COLO668 (cell line): Measurements from ENCODE around the gene PDIA3.
"Not testable (repeated sequence)": the region's sequence is repeated elsewhere in the genome, so short reads cannot be mapped to it uniquely, and the experiment has no call there.

Experiments
- DNase-seq: peaks from one replicate; lab custom pipeline; 2025; ENCODE audit not compliant: unreplicated experiment; lab: John Stamatoyannopoulos, UW

Gene PDIA3

DNA sequence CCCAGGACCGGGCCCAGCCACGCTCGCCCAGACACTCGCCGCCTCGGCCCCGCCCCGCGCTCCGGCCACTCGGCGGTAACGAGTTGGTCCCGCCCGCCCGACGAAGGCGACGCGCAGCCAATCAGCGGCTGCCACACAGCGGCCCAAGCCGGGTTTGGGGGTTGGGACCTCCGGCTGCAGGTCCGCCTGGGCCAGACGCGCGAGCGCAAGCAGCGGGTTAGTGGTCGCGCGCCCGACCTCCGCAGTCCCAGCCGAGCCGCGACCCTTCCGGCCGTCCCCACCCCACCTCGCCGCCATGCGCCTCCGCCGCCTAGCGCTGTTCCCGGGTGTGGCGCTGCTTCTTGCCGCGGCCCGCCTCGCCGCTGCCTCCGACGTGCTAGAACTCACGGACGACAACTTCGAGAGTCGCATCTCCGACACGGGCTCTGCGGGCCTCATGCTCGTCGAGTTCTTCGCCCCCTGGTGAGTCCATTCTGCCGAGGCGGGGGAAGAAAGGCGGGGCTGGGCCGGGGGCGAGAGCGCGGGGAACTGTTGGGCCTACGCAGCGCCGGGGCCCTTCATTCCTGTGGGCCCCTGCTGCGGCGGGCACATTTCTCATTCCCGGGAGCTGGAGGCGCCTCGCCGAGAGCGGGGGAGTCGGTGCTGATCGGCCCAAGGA lies at the start of gene PDIA3:
Gene PDIA3 (plus strand): TSS at position 194 of the 658 bp plus-strand sequence. CDS start 102 bp downstream, at position 296.
- peak; percentile 90 for DNase-seq

DNA sequence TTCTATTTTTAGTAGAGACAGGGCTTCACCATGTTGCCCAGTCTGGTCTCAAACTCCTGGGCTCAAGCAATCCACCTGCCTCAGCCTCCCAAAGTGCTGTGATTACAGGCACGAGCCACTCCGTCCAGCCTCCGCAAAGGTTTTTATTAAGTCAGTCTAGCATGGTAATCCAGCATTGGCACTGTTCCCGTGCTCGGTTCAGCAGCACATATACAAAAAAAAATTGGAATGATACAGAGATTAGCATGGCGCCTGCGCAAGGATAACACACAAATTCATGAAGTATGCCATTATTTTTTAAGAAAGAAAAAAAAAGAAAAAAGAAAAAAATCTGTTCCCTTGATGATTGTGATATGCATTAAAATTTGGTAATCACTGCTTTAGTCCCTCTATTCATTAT lies 44.1 kb upstream of the PDIA3 start:
- no peak for DNase-seq

- DNase-seq: no peak
These were observed 43.4 kb upstream of the PDIA3 start for GRCh38 chr15:43702701-43703424.

GRCh38 chr15:43710431-43711131 lies 35.7 kb upstream of the PDIA3 start:
- DNase-seq: not testable (repeated sequence)

DNA sequence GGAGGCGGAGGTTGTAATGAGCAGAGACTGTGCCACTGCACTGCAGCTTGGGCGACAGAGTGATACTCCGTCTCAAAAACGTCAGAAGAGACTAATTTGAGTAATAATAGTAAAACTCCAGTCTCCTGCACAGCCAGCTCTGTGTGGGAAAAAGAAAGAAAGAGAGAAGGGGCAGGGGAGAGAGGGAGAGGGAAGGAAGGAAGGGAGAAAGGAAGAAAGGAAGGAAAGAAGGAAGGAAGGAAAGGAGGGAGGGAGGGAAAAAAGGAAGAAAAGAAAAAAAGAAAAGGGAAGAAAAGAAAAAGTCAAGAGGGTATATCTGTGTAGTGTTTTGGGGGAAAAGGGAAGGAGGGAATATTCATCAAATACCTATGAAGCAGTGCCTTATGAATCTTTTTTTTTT lies 23.1 kb upstream of the PDIA3 start:
- no peak for DNase-seq

GRCh38 chr15:43726306-43726705 lies 19.9 kb upstream of the PDIA3 start:
- DNase-seq: not testable (repeated sequence)

- not testable (repeated sequence) for DNase-seq
These were observed 18.0 kb upstream of the PDIA3 start for GRCh38 chr15:43728053-43728725.

- DNase-seq: no peak
These were observed 10.8 kb upstream of the PDIA3 start for GRCh38 chr15:43735416-43735815.

- peak; percentile 24 for DNase-seq
These were observed 668 bp downstream of the PDIA3 start for GRCh38 chr15:43746903-43747309.

GRCh38 chr15:43748376-43748775 lies 2.1 kb downstream of the PDIA3 start:
- no peak for DNase-seq

GRCh38 chr15:43749690-43750345 lies 3.6 kb downstream of the PDIA3 start:
- no peak for DNase-seq

DNA sequence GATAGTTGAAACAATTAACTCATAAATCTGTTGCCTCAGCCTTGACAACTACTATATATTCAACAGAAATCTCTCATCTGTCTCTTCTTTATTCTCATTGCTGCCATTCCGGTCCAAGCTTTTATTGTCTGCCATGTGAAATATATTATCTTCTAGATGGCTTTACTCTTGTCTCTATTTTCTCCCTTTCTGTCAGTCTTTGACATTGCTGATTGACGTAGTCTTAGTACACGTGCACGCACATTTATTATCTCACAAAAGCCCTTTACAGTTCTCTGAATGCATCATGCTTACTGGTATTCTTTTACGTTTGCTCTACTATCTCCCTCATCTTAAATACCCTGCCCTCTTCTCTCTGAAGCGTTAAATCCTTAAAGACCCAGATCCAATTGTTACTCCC lies 5.6 kb downstream of the PDIA3 start:
- no peak for DNase-seq

DNA sequence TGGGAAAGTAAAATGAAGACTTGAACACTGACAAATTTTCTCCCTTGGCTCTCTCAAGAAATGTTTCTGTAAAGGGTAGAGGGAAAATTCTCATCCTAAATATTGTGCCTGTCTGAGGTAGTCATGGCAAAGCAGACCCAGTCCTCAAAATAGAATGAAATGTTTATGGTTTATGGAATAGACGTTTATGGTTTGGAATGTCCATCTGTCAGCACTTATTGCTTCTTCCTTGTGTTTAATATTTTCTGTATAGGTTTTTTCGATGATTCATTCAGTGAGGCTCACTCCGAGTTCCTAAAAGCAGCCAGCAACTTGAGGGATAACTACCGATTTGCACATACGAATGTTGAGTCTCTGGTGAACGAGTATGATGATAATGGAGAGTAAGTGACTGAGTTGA lies 16.6 kb downstream of the PDIA3 start:
- DNase-seq: no peak

- no peak for DNase-seq
These were observed 17.7 kb downstream of the PDIA3 start for GRCh38 chr15:43763819-43764446.

DNA sequence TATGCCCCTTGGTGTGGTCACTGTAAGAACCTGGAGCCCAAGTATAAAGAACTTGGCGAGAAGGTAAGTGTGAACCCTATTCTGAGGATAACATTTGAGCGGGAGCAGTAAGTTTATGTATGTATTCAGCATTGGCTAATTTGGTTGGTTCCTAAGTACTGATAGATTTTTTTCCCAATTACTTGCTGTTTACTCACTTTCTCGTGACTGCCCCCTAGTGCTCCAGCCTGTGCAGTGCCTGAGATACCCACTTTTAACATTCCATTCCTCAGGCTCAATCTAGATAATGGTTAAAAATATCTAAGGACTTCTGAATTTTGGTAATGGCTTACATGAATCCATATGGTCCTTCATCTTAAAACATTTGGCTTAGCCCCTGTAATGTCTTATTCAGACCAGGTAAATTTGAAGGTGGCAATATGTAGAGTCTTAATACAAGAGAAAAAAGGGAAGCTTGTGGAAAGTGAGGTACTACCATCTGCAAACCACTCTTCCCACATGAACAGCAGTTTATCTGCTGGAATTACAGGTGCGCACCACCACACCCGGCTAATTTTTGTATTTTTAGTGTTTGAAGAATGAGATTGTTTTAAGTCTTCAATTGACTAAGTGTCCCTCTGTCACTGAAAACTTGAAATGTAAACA lies 23.5 kb downstream of the PDIA3 start:
- peak; percentile 24 for DNase-seq

- DNase-seq: no peak
These were observed 25.6 kb downstream of the PDIA3 start for GRCh38 chr15:43771816-43772215.

DNA sequence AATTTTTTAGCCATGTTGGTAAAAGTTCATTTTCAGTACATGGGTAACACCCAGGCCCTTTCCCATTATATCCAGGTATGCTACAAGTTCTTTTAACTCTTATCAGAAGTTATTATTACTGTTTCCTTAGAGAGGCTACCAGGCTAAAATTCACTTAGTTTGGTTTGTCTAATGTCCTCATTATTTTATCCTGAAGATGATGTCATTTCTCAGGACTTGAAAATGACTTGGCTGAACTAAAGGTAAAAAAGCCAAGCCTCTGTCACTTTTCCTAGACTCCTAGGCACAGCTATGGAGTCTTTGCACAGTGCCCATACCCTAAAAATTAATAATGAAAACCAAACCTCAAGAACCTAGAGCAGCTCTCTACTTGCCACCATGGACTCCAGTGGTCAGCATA lies 26.4 kb downstream of the PDIA3 start:
- DNase-seq: no peak

DNA sequence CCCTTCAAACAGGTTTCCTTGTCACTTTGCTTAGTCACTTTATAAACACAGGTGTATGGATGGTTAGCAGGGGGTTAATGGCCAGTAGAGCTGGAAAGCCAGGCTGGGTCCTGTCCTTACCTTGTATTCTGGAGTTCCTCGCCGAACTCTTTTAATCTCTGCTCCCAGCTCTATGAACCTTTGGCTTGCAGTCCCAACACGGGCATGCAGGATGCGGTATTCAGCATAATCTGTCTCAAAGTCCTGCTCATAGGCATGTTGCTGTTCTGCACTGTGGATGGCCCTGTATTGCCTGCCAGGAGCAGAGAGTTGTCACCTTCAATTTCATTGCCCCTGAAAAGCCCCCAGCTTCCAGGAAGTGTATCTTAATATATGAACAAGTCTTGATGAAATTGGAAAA lies 27.8 kb downstream of the PDIA3 start:
- no peak for DNase-seq

DNA sequence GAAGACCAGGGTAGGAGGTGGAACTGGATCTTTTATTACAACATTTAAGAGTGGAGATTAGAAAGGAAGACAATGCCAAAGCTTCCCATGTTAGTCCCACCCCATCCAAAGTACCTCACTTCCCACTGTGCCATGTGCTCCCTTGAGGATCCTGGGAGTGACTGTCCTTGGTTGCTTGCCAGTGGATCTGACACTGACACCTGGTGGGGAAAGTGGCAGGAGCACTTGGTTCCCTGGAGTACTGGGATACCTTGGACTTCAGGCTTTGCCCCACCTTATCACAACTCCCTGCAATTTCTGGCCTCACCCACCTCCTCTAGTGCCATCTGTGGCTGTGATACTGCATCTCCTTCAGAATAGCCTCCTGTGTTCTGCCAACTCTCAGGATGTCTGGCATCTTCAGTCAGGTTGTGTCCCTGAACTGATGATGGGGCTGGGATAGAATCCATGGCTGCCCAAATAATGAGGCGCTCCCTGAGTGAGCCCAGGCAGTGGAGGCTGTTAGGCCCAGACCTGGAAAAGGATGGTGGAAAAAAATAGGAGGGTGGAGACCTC lies 29.2 kb downstream of the PDIA3 start:
- DNase-seq: peak; percentile 70
